UCSD-AML1 (cell line): Measurements from ENCODE around the gene LIX1.
"Not testable (repeated sequence)": the region's sequence is repeated elsewhere in the genome, so short reads cannot be mapped to it uniquely, and the experiment has no call there.

Experiments used
- DNase-seq: peaks from one replicate; lab custom pipeline; 2025; ENCODE audit not compliant: unreplicated experiment; lab: John Stamatoyannopoulos, UW

LIX1 gene

DNA sequence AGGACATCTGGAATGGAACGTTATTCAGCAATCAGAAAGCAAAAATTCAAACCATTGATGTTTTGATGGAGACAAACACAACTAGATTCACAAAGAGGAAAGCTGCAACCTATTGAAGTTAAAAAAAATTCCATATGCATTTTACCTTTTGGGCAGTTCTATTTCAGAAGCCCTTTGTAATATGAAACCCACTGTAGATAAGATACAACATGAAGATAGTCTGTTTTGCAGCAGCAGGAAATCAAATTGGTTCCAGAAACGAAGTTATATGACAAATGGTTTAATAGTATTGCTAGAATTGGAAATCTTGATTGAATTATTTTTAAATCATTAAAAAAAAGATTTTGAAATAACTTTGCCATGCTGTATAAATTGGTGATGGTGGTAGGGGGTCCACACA lies 872 bp downstream of the LIX1 start:
- no peak for DNase-seq

DNA sequence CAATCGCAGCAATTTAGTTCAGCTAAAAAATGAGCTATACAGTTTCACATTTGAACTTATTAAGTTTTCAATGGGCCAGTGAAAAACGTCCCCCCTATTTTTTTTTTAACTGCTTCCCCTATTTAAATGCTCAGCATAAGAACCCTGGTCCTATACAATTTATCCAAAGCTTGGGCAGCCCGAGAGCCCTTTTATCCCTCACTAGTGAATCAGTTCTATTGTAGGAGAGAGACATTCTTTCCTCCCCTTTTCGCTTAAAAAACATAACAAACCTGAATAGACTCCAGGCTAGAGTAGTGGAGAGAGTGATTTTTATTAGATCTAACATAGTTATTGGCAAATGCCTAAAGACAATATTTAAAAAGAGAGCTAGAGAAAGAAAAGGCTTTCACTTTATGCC lies 1.4 kb downstream of the LIX1 start:
- DNase-seq, result no peak

- not testable (repeated sequence) for DNase-seq
Measured at GRCh38 chr5:97140250-97140649, 2.2 kb downstream of the LIX1 start.

GRCh38 chr5:97136475-97136874 lies 5.9 kb downstream of the LIX1 start:
- no peak for DNase-seq

DNA sequence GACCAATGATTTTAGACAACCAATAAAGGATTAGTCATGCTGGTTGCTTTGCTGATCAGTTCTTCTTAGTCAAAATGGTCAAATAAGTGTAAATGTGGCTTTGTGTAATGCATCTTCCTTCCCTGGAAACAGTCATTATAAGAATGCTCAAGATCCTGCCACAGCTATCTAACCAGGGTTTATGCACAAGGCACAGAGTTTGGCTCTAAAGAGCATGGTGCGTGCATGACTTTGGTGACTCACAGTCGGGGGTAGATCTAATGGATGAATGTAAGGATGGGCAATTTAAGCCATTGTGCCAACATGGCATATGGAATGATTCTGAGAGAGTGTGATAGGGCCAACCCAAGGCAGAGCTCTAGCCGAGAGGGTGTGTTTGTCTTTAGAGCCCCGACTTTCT lies 6.5 kb downstream of the LIX1 start:
- DNase-seq, result no peak

DNA sequence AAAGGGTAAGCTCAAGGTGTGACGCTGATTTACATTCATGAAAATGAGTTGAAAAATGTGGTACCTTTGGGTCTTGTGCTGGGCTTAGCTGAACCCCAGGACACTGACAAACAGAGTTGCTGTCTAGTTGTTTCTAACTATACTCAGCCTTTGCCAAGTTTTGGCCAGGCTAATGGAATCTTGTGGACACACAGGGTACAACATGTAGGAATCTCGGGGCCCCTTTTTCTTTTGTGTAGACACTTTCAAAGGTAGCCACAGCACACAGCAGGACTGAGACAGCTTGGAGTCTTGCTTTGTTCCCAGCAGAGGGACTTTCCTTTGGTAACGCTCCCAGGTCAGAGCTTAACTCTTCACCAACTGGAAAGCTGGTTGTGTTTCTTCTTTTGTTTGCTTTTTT lies 7.8 kb downstream of the LIX1 start:
- no peak for DNase-seq

DNA sequence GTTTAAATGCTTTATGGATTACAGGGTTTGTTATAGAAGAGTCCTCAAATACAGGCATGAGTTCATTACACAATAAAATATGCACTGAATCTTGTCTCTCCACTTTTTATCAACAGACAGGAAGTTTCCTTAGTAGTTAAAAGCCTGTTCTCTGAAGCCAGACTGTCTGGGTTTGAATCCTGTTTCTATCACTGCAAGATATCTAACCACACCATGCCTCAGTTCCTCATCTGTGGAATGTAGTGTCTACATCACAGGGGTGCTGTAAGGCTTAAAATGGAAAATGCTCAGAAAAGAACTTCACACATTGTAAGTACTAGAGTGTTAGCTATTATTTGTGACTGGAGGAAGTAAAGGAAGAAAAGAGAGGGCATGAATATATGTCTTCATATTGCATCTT lies 9.3 kb downstream of the LIX1 start:
- DNase-seq, result no peak

DNA sequence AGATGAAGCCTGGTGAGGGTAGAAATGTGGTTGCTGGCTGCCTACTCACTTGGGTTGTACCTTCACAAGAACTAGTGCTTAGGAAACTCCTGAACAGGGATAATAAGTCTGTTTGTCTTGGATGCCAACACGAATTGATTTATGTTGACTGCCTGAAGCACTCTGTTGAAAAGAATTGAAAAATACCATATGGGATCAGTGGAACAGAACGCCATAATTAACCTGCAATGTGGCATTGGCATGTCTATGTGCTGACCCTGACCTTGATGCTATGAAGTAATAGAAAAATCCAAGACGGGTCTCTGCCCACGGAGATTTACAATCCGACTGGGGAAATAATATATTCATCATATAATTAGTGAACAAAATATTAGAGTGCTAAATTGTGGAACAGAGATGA lies 10.5 kb downstream of the LIX1 start:
- no peak for DNase-seq

DNA sequence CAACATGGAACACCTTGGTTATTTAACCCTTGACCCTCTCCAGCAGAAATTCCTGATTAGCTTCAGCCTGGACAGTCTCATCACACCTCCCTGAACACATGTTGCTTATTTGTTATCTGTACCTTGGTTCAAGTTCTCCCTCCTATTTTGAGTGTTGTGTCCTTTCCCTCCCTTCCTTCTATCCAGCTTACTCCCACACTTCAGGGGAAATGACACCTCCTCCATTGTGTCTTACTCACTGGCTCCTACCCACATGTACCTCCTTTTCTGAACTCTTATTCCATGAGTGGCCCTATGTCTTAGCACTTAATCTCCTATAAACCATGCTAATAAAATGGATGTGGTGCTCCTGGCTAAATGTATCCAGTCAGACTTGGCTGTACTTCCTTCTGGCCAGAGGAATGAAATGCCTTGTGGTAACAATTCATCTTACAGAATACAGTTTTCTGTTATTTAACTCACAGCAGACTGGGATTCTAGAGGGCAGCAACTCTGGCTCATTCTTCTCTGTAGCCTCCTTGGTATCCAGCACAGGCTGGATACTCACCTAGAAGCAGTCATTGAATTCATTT lies 11.2 kb downstream of the LIX1 start:
- no peak for DNase-seq

GRCh38 chr5:97127727-97128126 lies 14.7 kb downstream of the LIX1 start:
- DNase-seq, result no peak

DNA sequence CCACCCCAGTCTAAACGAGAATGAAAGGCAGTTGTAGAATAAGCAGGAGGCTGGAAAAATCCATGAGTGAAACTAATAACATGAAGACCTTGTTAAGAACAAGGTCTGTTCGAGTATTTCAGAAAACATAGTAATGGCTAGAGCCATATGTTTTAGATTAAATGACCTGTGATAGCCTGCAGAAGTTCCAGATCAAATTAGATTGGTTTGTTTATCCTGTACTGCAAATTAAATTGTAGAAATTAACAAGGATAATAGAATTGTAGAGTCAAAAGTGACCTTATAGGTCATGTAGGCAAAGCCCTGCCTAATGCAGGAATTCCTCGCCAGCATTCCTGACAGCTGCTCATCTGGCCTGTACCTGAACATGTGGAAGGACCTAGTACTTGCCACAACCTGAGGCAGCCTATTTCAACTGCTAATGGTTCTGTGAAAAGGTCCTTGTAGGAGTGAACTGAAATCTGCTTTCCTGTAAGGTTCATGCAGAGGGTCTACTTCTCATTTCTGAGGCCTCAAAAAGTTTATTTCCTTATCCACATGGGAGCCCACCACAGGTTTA lies 17.2 kb downstream of the LIX1 start:
- no peak for DNase-seq

- DNase-seq, result no peak
Measured at GRCh38 chr5:97124335-97124734, 18.1 kb downstream of the LIX1 start.

- no peak for DNase-seq
Measured at GRCh38 chr5:97121848-97122247, 20.6 kb downstream of the LIX1 start.

DNA sequence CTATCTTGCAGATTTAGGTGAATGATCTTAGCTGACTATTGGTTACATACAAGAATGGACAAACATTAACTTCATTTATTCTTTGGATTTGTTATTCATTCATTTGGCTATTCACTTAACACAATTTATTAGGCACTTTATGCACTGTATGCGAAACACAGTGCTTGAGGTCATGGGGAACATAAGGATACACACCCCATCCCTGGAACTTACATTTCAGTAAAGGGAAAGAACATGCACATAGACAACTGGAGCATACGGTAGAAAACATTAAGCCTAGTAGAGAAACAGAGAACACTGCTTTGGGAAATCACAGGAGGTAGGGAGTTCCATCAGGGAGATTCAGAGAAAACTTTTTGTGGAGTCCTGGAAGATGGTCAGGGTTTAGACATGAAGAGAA lies 22.2 kb downstream of the LIX1 start:
- no peak for DNase-seq

DNA sequence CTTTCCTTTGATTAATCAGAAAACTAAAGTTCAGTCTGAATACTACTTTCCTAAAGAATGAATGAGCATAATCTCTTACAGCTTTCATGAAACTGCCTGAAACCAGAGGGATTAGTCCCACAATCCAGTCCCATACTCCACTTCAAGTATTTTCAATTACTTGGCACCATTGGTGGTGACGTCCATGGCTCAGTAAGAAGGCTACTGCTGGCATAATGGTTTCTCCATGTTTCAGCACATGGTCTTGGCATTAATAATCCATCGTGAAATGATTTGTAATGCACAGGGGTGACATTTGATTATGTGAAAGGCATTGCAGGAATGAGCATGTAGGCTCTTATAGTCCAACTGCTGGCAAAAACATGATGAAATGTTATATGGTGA lies 23.4 kb downstream of the LIX1 start:
- no peak for DNase-seq

GRCh38 chr5:97118261-97119006 lies 24.0 kb downstream of the LIX1 start:
- DNase-seq, result no peak

- DNase-seq, result no peak
Measured at GRCh38 chr5:97115932-97116331, 26.5 kb downstream of the LIX1 start.

DNA sequence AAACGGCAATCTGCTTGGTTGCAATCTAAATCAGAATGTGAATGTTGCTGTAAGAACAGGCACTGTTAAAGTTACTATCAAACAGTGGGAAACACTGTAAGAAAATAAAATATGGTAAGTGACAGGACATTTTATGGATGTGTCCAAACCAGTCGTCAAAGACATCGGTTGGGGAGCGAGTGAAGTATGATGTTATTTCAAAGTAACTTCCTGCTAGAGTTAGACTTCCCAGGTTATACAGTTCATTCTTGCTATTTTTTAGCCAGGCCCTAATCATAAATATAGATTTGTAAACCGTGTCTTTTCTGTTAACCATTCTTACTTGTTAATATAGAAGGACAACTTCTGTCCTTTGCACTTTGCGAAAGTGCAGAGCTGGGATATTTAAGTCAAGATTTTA lies 30.2 kb downstream of the LIX1 start:
- no peak for DNase-seq

GRCh38 chr5:97111616-97112015 lies 30.8 kb downstream of the LIX1 start:
- DNase-seq, result no peak

DNA sequence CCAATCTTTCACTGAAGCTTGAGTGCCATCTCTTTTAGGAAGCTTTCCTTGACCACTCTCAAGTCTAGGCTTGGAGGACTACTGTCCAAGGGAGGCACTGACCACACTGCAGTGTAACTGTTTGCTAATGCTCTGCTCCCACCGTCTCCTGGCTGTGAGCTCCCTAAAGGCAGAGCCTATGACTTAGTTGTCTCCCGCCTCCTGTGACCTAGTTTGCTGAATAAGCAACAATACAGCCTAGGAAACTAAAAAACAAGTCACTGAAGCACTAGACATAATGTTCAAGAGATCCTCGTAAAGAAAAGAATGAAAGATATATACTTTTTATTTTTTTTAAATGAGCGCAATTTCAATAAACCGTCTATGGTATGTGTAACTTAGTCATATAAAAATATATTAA lies 31.4 kb downstream of the LIX1 start:
- DNase-seq, result no peak

- no peak for DNase-seq
Measured at GRCh38 chr5:97107318-97107717, 35.1 kb downstream of the LIX1 start.

DNA sequence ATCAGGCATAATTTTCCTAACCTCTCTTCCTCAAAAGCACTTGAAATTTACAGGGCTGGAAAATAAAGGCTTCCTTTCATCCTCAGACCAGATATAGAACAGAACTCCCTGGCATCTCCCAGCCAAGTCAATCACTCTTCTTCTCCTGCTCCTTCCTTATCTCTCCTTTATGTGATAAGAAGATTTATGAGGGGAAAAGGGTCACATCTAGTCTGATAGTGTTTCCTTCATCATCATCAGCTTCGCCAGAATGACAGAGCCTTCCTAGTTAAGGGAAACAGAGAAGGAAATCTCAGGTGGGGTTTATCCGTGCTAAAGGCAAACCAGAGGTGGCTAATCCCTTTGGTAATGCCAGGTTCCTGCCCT lies 36.2 kb downstream of the LIX1 start:
- DNase-seq, result no peak
